Muscle layer of duodenum (tissue), 2 donors: ENCODE measurements around the gene TLCD4.

Experiments used
- H3K27ac ChIP-seq: one replicate; pipeline ENCODE4 v1.7.0; 2013; ENCODE audit warnings: mild to moderate bottlenecking, low read length
- H3K27me3 ChIP-seq: one replicate; pipeline ENCODE4 v1.7.0; 2013; ENCODE audit warnings: low read depth, mild to moderate bottlenecking, control low read depth, low read length
- H3K36me3 ChIP-seq, 2 donors: one replicate each; pipeline ENCODE4 v1.7.0; 2013; ENCODE audit warnings: low read length in 2 of 2, control low read depth in 1 of 2, mild to moderate bottlenecking in 1 of 2; ENCODE audit not compliant: insufficient read depth in 2 of 2, control insufficient read depth in 1 of 2
- H3K4me1 ChIP-seq, 2 donors: one replicate each; pipeline ENCODE4 v1.7.0; 2013; ENCODE audit warnings: low read length in 2 of 2, mild to moderate bottlenecking in 2 of 2, control low read depth in 1 of 2, moderate library complexity in 1 of 2; ENCODE audit not compliant: insufficient read depth in 2 of 2, control insufficient read depth in 1 of 2
- H3K4me3 ChIP-seq, 2 donors: one replicate each; pipeline ENCODE4 v1.7.0; 2013; ENCODE audit warnings: low read length in 2 of 2, low read depth in 1 of 2, mild to moderate bottlenecking in 1 of 2
- H3K9me3 ChIP-seq, 2 donors: one replicate each; pipeline ENCODE4 v1.7.0; 2013; ENCODE audit warnings: low read length in 2 of 2, control low read depth in 1 of 2, mild to moderate bottlenecking in 1 of 2; ENCODE audit not compliant: control insufficient read depth in 1 of 2
- donor health status: healthy.

The TLCD4 gene, protein sequence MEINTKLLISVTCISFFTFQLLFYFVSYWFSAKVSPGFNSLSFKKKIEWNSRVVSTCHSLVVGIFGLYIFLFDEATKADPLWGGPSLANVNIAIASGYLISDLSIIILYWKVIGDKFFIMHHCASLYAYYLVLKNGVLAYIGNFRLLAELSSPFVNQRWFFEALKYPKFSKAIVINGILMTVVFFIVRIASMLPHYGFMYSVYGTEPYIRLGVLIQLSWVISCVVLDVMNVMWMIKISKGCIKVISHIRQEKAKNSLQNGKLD

DNA sequence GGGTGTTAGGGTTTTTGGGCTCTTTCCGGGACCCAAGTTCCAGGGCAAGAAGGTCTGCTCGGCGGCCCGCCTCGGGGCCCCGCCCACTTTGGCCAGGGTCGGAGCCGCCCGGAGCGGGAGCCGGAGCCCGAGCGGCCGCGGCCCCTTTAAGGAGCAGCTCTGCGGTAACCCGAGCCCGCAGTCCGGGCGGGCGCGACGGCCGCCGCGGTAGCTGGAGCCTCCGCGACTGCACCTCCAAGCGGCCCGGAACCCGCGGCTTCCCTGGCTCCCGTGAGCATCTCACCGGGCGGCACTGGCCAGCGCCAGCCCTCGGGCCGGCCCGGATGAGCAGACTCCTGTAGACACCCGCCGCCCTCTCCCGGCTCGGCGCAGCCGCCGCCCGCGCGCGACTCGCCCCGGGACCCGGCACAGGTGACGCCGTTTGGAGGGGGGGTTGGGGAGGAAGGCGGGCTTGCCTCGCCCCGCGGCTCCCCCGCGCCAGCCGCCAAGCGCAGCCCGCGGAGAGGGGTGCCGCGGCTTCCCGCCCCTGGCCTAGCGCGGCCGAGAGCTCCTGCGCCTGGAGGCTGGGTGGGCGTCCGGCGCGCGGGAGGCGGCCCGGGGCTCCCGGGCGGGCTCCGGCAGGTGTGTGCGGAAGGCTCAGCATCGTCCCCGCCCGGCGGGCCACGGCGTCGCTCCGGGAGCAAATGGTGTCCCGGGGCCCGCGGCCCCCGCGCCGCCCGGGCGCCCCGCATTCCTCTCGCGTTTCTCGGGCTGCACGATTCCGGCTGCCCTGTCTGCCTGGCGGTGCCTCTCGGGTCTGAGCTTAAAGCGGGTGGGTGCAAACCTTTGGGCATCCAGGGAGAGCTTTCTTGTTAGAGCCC, at the start of gene TLCD4:
Gene TLCD4, plus strand, starts transcription at position 149 of the 860 bp plus-strand sequence. CDS start 26,547 bp downstream, outside the sequence.
- H3K9me3 ChIP-seq: no peaks in the 10 kb centered on the region
- no peaks in the 10 kb centered on the region for H3K36me3 ChIP-seq
- H3K4me1 ChIP-seq: peaks cover 0 to 7% of the 10 kb centered on the region in 2 donors
- H3K27ac ChIP-seq: no peak within 1 kb of the TSS
- no peaks in the 10 kb centered on the region for H3K27me3 ChIP-seq
- peak within 1 kb of the TSS; percentile 76 to 93 for H3K4me3 ChIP-seq

DNA sequence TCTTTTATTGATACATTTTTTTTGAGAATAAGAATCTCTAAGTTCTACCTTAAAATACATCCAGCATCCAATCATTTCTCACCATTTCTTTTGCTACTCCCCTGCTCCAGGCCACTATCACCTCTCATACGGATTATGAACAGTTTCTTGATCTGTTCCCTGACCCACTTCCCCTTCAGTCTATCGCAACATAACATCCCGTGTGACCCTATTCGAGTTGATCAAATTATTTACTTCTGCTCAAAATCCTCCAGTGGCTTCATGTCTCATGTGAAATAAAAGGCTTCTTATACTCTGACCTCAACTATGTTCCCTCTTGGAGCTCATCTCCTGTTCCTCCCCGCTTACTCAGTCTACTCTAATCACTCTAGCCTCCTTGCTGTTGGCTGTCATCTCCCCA, 49.6 kb upstream of the TLCD4 start:
- Histone ChIP-seq H3K4me3 (no peak overlapping the region), H3K9me3 (no peaks in the 10 kb centered on the region), H3K4me1 (no peaks in the 10 kb centered on the region), H3K27ac (no peak overlapping the region), H3K27me3 (no peaks in the 10 kb centered on the region), H3K36me3 (peaks cover 0 to 12% of the 10 kb centered on the region in 2 donors)

DNA sequence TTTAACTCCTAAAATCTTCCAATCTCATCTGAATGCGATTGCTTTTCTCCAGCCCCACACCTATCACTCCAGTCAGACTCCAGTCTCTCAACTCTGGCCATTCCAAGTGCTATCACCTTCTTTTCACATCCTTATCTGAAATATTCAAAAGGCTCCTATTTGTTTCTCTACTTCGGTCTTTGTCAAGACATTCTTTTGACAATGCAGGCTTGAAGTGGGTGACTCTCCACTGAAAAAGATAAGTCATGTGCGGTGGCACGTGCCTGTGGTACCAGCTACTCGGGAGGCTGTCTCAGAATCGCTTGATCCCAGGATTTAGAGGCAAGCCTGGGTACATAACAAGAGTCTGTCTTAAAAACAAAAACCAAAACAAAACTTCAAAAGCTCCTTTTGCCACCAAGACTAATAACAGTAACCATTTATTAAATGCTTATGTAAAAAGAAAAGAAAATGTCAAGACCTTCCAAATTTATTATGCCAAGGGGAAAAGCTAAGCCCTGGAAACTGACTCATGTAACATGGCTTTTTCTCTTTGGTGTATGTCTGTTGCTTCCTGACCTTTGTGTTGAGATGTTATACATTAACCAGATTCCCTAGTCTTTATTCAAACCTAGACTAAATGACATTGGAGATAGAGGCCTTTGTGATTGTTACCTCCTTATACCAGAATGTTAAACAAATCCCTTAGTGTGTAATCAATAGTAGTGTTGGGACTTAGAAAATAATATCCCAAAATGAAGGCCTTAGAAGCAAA, 48.0 kb upstream of the TLCD4 start:
- Histone ChIP-seq H3K4me3 (no peak overlapping the region), H3K9me3 (no peaks in the 10 kb centered on the region), H3K27ac (no peak overlapping the region), H3K4me1 (no peaks in the 10 kb centered on the region), H3K36me3 (peaks cover 0 to 3% of the 10 kb centered on the region in 2 donors), H3K27me3 (no peaks in the 10 kb centered on the region)

DNA sequence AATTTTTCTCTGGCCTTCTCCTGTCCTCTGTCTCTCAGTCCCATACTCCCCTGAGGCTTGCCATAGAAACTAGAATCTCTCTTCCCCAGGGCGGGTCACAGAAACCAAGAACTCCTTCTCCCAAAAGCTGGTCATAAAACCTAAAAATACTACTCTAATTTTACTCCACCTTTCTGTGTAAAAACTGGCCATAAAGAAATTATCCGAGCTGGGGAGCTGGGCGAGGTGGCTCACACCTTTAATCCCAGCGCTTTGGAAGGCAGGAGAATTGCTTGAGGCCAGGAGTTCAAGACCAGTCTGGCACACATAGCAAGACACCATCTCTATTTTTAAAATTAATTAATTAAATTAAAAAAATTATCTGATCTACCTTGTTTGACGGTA, 47.5 kb upstream of the TLCD4 start:
- no peak overlapping the region for H3K27ac ChIP-seq

DNA sequence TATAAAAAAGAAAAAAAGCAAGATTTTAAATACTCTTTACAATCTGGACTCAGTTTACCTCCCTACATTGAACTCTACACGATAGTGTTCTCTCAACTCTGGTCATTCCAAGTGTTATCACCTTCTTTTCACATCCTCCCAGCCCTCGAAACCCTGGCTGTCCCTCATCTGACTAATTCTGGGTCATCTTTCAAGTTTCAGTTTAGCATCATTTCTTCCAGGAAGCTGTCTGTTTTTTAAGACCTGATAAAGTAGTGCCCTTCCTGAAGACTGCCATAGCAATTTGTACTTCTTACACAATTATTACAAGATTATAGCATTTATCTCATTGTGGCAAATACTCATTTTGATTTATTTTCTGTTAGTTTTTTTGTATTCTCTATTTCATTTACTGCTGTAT, 45.6 kb upstream of the TLCD4 start:
- Histone ChIP-seq H3K4me1 (no peaks in the 10 kb centered on the region), H3K27ac (no peak overlapping the region), H3K9me3 (no peaks in the 10 kb centered on the region), H3K4me3 (peak overlapping the region; percentile 69 to 98), H3K27me3 (no peaks in the 10 kb centered on the region), H3K36me3 (no peaks in the 10 kb centered on the region)

More for the DNA sequence above, 47.5 kb upstream of the TLCD4 start:
- H3K4me3 ChIP-seq: no peak overlapping the region
- H3K9me3 ChIP-seq: no peaks in the 10 kb centered on the region
- no peaks in the 10 kb centered on the region for H3K4me1 ChIP-seq
- H3K36me3 ChIP-seq: peaks cover 0 to under 1% of the 10 kb centered on the region in 2 donors
- no peaks in the 10 kb centered on the region for H3K27me3 ChIP-seq

DNA sequence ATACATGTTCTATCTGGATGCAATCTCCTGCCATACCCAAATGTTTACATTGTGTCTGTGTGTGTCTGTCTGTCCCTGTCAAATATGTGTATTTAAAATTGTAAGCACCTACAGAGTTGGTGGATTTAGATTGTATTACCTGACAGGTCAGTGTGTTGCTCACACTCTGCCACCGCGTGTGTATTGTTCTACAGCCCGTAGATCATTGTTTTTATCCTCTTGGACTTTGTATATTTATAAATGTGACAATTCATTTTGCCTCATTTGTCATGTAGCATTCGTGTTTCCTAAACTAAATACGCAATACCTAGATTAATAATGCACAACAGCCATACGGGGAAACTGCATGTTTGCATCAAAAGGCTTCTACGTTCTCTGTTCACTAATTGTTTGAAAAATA, 45.0 kb upstream of the TLCD4 start:
- no peaks in the 10 kb centered on the region for H3K4me1 ChIP-seq
- H3K27ac ChIP-seq: peak overlapping the region; percentile 94
- H3K9me3 ChIP-seq: no peaks in the 10 kb centered on the region
- H3K4me3 ChIP-seq: peak overlapping the region; percentile 69 to 98
- H3K27me3 ChIP-seq: no peaks in the 10 kb centered on the region
- no peaks in the 10 kb centered on the region for H3K36me3 ChIP-seq

DNA sequence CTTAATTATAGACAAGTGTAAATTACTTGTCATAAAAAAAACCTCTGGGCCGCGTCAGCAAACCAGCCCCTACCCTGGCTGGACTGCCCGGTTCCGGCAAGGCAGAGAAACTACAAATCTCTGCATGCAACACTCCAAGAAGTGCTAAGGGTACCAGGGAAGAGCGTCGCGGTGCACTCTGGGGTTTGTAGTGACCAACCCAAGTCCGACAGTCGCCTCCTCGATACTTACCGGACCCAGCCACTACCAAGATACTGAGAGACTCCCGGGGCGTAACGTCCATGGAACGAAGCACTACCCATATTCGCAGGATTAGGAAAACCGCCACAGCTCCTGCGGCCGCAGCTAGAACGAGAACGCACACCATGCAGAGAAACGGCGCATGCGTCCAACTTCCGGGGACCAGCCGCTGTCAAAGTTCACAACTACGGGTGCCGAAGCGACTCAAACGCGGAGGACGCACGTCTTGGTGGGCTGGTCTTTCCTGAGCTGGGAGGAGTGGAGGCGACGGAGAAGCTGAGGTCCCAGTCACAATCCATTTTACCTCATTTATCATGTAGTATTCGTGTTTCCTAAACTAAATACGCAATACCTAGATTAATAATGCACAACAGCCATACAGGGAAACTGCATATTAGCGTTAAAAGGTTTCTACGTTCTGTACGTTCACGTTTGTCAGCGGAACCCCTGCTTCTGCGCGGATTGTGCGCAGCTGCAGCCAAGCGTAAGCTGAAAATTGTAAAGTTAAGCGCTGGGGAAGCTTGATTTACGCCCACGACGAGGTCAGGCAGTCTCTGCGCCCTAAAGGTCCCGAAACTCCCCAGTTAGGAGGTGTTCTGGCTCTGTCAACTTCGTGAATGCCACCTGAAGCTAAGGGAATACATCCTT, 44.4 kb upstream of the TLCD4 start, which contains the start of gene ALG14:
Gene ALG14, minus strand, starts transcription at position 420 of the 888 bp plus-strand sequence. Its CDS starts 53 bp downstream, at position 367.
- peak within 1 kb of the TSS; percentile 69 to 98 for H3K4me3 ChIP-seq
- H3K9me3 ChIP-seq: no peaks in the 10 kb centered on the region
- no peaks in the 10 kb centered on the region for H3K4me1 ChIP-seq
- H3K36me3 ChIP-seq: no peaks in the 10 kb centered on the region
- peak within 1 kb of the TSS; percentile 94 for H3K27ac ChIP-seq
- H3K27me3 ChIP-seq: no peaks in the 10 kb centered on the region

DNA sequence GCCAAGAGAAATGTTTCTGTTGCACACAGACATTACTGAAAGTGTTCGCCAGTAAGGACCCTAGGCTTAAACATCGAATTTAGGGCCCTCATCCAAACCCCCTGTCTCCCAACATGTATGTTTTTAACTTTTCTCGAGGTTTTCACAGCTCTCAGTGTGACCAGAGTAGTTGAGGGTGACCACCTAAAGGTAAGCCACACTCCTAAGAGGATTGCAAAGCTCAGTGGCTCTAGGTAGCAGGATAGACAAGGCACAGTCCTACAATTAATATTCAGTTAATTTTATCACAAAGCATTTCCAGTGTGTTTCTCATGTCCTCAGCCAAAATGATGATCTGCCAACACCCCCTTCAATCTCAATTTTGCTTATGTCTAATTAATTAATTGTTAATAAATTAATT, 43.7 kb upstream of the TLCD4 start:
- Histone ChIP-seq H3K4me3 (peak overlapping the region; percentile 69 to 98), H3K9me3 (no peaks in the 10 kb centered on the region), H3K36me3 (no peaks in the 10 kb centered on the region), H3K4me1 (no peaks in the 10 kb centered on the region), H3K27ac (peak overlapping the region; percentile 94), H3K27me3 (no peaks in the 10 kb centered on the region)

DNA sequence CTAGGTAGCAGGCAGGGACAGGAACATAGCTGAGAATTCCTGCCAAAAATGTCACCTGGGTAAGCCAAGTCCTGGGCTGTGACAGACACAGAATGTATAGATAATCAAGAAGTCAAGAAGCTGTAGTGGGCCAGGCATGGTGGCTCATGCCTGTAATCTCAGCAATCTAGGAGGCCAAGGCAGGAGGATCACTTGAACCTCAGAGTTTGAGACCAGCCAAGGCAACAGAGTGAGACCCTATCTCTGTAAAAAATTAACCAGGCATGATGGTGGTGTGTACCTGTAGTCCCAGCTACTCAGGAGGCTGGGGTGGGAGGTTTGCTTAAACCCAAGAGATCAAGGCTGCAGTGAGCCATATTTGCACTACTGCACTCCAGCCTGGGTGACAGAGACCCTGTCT, 41.1 kb upstream of the TLCD4 start:
- no peaks in the 10 kb centered on the region for H3K9me3 ChIP-seq
- no peaks in the 10 kb centered on the region for H3K27me3 ChIP-seq
- no peaks in the 10 kb centered on the region for H3K36me3 ChIP-seq
- no peak overlapping the region for H3K4me3 ChIP-seq
- no peaks in the 10 kb centered on the region for H3K4me1 ChIP-seq
- H3K27ac ChIP-seq: no peak overlapping the region

DNA sequence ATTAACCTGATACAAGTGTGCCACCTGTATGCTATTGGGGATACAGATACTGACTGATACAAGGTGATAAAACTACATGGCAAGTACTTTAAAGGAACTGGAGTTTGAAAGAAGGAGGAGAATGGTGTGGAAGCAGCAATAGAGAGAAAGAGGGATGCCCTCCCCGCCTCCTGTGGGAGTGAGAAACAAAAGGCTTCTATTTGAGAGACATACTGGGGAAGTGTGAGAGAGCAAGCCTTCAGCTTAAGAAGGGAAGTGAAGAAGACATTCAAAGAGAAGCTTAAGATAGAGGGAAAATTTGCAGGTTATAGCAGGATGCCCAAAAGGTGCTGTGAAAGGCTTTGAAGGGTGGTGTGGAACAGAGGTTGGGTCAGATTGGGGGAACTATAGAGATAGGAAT, 36.7 kb upstream of the TLCD4 start:
- H3K27ac ChIP-seq: no peak overlapping the region
- no peaks in the 10 kb centered on the region for H3K36me3 ChIP-seq
- no peaks in the 10 kb centered on the region for H3K9me3 ChIP-seq
- H3K4me1 ChIP-seq: no peaks in the 10 kb centered on the region
- no peaks in the 10 kb centered on the region for H3K27me3 ChIP-seq
- H3K4me3 ChIP-seq: no peak overlapping the region
